HCT116 (cell line): ENCODE results near the gene JADE1. TPM values are rescaled to one million over a fixed set of nuclear protein-coding genes. Genes with fewer than 3 reads are reported as not detected.

Experiments used
- ATAC-seq: fragments of 200-7000 bp; cut with Tn5 transposase; 2 replicates; pipeline ENCODE4 v1.9.1; 2020; ENCODE audit warnings: mild to moderate bottlenecking, moderate library complexity
- BruUV-seq: library from RNA; stranded (reverse); fragments of 400-500 nt; replicated peaks from 2 replicates; lab custom pipeline; 2021; lab: Mats Ljungman, UMichigan
- CTCF ChIA-PET: fragments of 300-600 bp; sonication (Branson Sonifier 250); formaldehyde crosslinking; loops from one replicate; lab custom pipeline; 2021; ENCODE audit warnings: antibody characterized with exemption; lab: Charles Lee
- POLR2A ChIA-PET: fragments of 300-600, 350-600 bp; sonication (Branson Sonifier 250); formaldehyde crosslinking; loops from one replicate; lab custom pipeline; 2021; ENCODE audit warnings: antibody characterized with exemption; lab: Charles Lee
- RAD21 ChIA-PET, 2 experiments: fragments of 300-600 bp; sonication (Branson Sonifier 250); formaldehyde crosslinking; loops; one replicate each; lab custom pipeline; 2023; ENCODE audit warnings: low total read pairs in 2 of 2; ENCODE audit not compliant: uncharacterized antibody in 2 of 2, unreplicated experiment in 2 of 2, low non-redundant PET in 1 of 2; lab: Charles Lee
- DNase-seq: peaks from one replicate; pipeline ENCODE4 v3.0.0-alpha.2; 2010; ENCODE audit warnings: low read depth, low spot score
- H2AFZ ChIP-seq: fragments of 200-600 bp; shearing (Covaris generic), sonication (generic); 2 replicates; pipeline ENCODE4 v1.6.1; 2017; ENCODE audit warnings: low read depth, mixed run types, mixed read lengths, antibody characterized with exemption, low read length; ENCODE audit not compliant: poor library complexity, severe bottlenecking
- H3K27ac ChIP-seq: 2 replicates; pipeline ENCODE4 v1.5.1; 2012; ENCODE audit warnings: low read depth, low read length
- H3K27me3 ChIP-seq: fragments of 200-600 bp; sonication (generic); 2 replicates; pipeline ENCODE4 v1.6.1; 2016; ENCODE audit warnings: mixed run types, low read length, mixed read lengths; ENCODE audit not compliant: insufficient read depth
- H3K36me3 ChIP-seq, 2 experiments: fragments of 200-500 bp in 1 of 2; fragments of 200-600 bp in 1 of 2; sonication (Bioruptor generic) in 1 of 2; sonication (generic) in 1 of 2; 2 replicates each; pipeline versions ENCODE4 v1.5.1 to v1.6.1; 2014 to 2016; ENCODE audit warnings: low read length in 2 of 2, inconsistent platforms in 1 of 2, mixed read lengths in 1 of 2, mixed run types in 1 of 2; ENCODE audit not compliant: insufficient read depth in 2 of 2, control insufficient read depth in 1 of 2
- H3K4me1 ChIP-seq, 2 experiments: fragments of 200-600 bp in 1 of 2; sonication (generic) in 1 of 2; 2 replicates each; pipeline versions ENCODE4 v1.5.1 to v1.6.1; 2012 to 2017; ENCODE audit warnings: low read length in 2 of 2, inconsistent platforms in 1 of 2, mild to moderate bottlenecking in 1 of 2, mixed read lengths in 1 of 2, mixed run types in 1 of 2, moderate library complexity in 1 of 2; ENCODE audit not compliant: insufficient read depth in 2 of 2, control insufficient read depth in 1 of 2
- H3K4me2 ChIP-seq: fragments of 200-600 bp; sonication (generic); 2 replicates; pipeline ENCODE4 v1.6.1; 2017; ENCODE audit warnings: mixed run types, low read length, mixed read lengths
- H3K4me3 ChIP-seq, 2 experiments: fragments of 200-600 bp in 1 of 2; sonication (generic) in 1 of 2; replicated peaks in 1 of 2; 2 replicates each; pipeline ENCODE4 v1.5.1; 2011 to 2016; ENCODE audit warnings: low read length in 2 of 2, control low read depth in 1 of 2, low read depth in 1 of 2, mild to moderate bottlenecking in 1 of 2, mixed read lengths in 1 of 2, mixed run types in 1 of 2
- H3K79me2 ChIP-seq: fragments of 200-600 bp; sonication (generic); 2 replicates; pipeline ENCODE4 v1.6.1; 2017; ENCODE audit warnings: mild to moderate bottlenecking, mixed run types, low read length, moderate library complexity, mixed read lengths; ENCODE audit not compliant: insufficient read depth
- H3K9ac ChIP-seq: fragments of 200-600 bp; sonication (generic); 2 replicates; pipeline ENCODE4 v1.6.1; 2016; ENCODE audit warnings: low read length, mixed read lengths
- H3K9me2 ChIP-seq: fragments of 200-600 bp; sonication (generic), shearing (Covaris generic); 2 replicates; pipeline ENCODE4 v1.6.1; 2017; ENCODE audit warnings: mixed run types, mild to moderate bottlenecking, moderate library complexity; ENCODE audit not compliant: insufficient read depth
- H3K9me3 ChIP-seq, 2 experiments: fragments of 200-500 bp in 1 of 2; fragments of 200-600 bp in 1 of 2; sonication (Bioruptor generic) in 1 of 2; sonication (generic) in 1 of 2; 2 replicates each; pipeline ENCODE4 v1.6.1; 2014 to 2017; ENCODE audit warnings: low read length in 2 of 2, mixed read lengths in 2 of 2, inconsistent platforms in 1 of 2, low read depth in 1 of 2, mild to moderate bottlenecking in 1 of 2, mixed run types in 1 of 2, moderate library complexity in 1 of 2; ENCODE audit not compliant: control insufficient read depth in 1 of 2, insufficient read depth in 1 of 2
- H4K20me1 ChIP-seq: fragments of 200-600 bp; sonication (generic), shearing (Covaris generic); 2 replicates; pipeline ENCODE4 v1.6.1; 2017; ENCODE audit warnings: mixed run types, mild to moderate bottlenecking, moderate library complexity; ENCODE audit not compliant: insufficient read depth
- JUND ChIP-seq: IDR thresholded peaks from 2 replicates; pipeline ENCODE4 v1.6.1; 2012
- POLR2AphosphoS5 ChIP-seq: IDR thresholded peaks from 2 replicates; pipeline ENCODE4 v1.6.1; 2011; ENCODE audit warnings: mild to moderate bottlenecking, low read depth, low read length, moderate library complexity
- TCF7L2 ChIP-seq: IDR thresholded peaks from 2 replicates; pipeline ENCODE4 v1.7.0; 2011; ENCODE audit warnings: borderline replicate concordance, inconsistent platforms; ENCODE audit not compliant: insufficient read depth, insufficient read length; ENCODE audit errors: extremely low read depth
- ZNF274 ChIP-seq: fragments of 200-500 bp; sonication (Bioruptor generic); IDR thresholded peaks from 2 replicates; pipeline ENCODE4 v1.6.1; 2014; ENCODE audit warnings: mild to moderate bottlenecking, low read depth, low read length, inconsistent platforms
- intact Hi-C: fragments of 100-400 bp; cut with micrococcal nuclease; formaldehyde crosslinking; loops from 2 replicates; pipeline ENCODE4 v1.10.0; 2022
- total RNA-seq: library from RNA; stranded (reverse); gene quantifications from one replicate; pipeline ENCODE4 v1.2.1, GENCODE V29; 2021; ENCODE audit not compliant: unreplicated experiment
- TF ChIP-seq, protein P1 (sequence below), 3 experiments: fragments of 200-600 bp in 1 of 3; sonication (generic) in 1 of 3; IDR thresholded peaks in 2 of 3; conservative IDR thresholded peaks in 1 of 3; 2 replicates each; pipeline ENCODE4 v1.5.1; 2012 to 2017; ENCODE audit warnings: low read depth in 2 of 3, low read length in 2 of 3, antibody characterized with exemption in 1 of 3, borderline replicate concordance in 1 of 3, control low read depth in 1 of 3, mild to moderate bottlenecking in 1 of 3, mixed read lengths in 1 of 3, mixed run types in 1 of 3, moderate library complexity in 1 of 3; ENCODE audit not compliant: insufficient read depth in 1 of 3
- TF ChIP-seq, protein P2 (sequence below): IDR thresholded peaks from 2 replicates; pipeline ENCODE4 v1.6.1; 2012
- TF ChIP-seq, protein P3 (sequence below): IDR thresholded peaks from 2 replicates; pipeline ENCODE4 v1.6.1; 2011; ENCODE audit warnings: mild to moderate bottlenecking, low read length, moderate library complexity; ENCODE audit not compliant: insufficient replicate concordance; ENCODE audit errors: extremely low read depth
- TF ChIP-seq, protein P4 (sequence below): IDR thresholded peaks from 2 replicates; pipeline ENCODE4 v1.6.1; 2012

Gene JADE1
- total RNA-seq, 1 experiment from 2014 or later: 26.5 TPM

DNA sequence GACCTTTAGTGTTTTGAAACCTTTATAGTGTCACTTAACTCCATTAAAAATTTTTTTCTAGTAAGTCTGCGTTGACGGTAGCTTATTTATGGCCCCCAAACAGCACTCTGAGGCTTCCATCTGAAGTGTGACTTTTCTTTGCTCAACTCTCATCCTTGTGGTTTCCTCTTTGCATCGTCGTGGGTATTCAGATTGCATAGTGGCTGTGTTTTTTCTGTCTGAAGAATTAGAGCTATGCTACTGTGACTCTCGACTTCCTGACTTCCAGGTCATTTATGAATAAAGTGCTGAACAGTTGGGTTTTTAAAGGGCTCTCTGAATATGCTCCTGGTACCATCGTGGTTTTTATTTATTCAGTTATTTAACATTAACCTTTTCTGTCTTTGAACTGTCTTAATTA is 44.9 kb downstream of the JADE1 start:
- RAD21 ChIA-PET: no interaction called here
- no peak for DNase-seq
- no TSS peak for BruUV-seq
- Histone ChIP-seq H3K36me3 (peaks cover 3 to 19% of the 10 kb centered on the region in 2 experiments; a peak in 3 of 4 replicates), H3K4me2 (no peak overlapping the region), H3K9me2 (no peaks in the 10 kb centered on the region), H2AFZ (no peak overlapping the region), H4K20me1 (no peaks in the 10 kb centered on the region), H3K27ac (no peak overlapping the region), H3K9ac (no peak overlapping the region), H3K4me1 (no peaks in the 10 kb centered on the region), H3K27me3 (no peaks in the 10 kb centered on the region), H3K4me3 (no peak overlapping the region), H3K79me2 (no peaks in the 10 kb centered on the region), H3K9me3 (no peaks in the 10 kb centered on the region)
- ATAC-seq: no peak
- TF ChIP-seq JUND (no peak), ZNF274 (no peak)
- CTCF ChIA-PET: no interaction called here
- intact Hi-C loops: no loop called here
- POLR2A ChIA-PET: no interaction called here

DNA sequence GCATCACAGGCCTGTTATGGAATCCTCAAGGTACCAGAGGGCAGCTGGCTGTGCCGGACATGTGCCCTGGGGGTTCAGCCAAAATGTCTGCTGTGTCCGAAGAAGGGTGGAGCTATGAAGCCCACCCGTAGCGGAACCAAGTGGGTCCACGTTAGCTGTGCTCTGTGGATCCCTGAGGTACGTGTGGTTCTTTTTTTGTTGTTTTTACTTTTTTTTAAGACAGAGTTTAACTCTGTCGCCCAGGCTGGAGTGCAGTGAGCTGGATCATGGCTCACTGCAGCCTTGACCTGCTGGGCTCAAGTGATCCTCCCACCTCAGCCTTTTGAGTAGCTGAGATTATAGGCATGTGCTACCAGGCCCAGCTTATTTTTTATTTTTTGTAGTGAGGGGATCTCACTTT is 46.1 kb downstream of the JADE1 start:
- ATAC-seq (no peak), DNase-seq (no peak)
- H3K4me1 ChIP-seq: no peaks in the 10 kb centered on the region
- H3K4me3 ChIP-seq: no peak overlapping the region
- H3K9me3 ChIP-seq: no peaks in the 10 kb centered on the region
- no peaks in the 10 kb centered on the region for H3K9me2 ChIP-seq
- no peaks in the 10 kb centered on the region for H3K79me2 ChIP-seq
- ChIA-PET POLR2A (no interaction called here), CTCF (no interaction called here), RAD21 (no interaction called here)
- peaks cover 0 to 17% of the 10 kb centered on the region in 2 experiments; a peak in 3 of 4 replicates for H3K36me3 ChIP-seq
- H3K4me2 ChIP-seq: no peak overlapping the region
- no peak overlapping the region for H2AFZ ChIP-seq
- no peak overlapping the region for H3K9ac ChIP-seq
- no TSS peak for BruUV-seq
- TF ChIP-seq POLR2AphosphoS5: no peak
- TF ChIP-seq ZNF274: no peak
- TF ChIP-seq, protein P1, sequence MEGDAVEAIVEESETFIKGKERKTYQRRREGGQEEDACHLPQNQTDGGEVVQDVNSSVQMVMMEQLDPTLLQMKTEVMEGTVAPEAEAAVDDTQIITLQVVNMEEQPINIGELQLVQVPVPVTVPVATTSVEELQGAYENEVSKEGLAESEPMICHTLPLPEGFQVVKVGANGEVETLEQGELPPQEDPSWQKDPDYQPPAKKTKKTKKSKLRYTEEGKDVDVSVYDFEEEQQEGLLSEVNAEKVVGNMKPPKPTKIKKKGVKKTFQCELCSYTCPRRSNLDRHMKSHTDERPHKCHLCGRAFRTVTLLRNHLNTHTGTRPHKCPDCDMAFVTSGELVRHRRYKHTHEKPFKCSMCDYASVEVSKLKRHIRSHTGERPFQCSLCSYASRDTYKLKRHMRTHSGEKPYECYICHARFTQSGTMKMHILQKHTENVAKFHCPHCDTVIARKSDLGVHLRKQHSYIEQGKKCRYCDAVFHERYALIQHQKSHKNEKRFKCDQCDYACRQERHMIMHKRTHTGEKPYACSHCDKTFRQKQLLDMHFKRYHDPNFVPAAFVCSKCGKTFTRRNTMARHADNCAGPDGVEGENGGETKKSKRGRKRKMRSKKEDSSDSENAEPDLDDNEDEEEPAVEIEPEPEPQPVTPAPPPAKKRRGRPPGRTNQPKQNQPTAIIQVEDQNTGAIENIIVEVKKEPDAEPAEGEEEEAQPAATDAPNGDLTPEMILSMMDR (IDR thresholded peaks at IDR 0.05 in 2 of 3, conservative IDR thresholded peaks at IDR 0.05 in 1 of 3; ENCODE audit: borderline replicate concordance in 1 of 3, insufficient read depth in 1 of 3, low read depth in 2 of 3, low read length in 2 of 3): no peak
- TF ChIP-seq, protein P2, sequence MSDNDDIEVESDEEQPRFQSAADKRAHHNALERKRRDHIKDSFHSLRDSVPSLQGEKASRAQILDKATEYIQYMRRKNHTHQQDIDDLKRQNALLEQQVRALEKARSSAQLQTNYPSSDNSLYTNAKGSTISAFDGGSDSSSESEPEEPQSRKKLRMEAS: no peak
- TF ChIP-seq, protein P3, sequence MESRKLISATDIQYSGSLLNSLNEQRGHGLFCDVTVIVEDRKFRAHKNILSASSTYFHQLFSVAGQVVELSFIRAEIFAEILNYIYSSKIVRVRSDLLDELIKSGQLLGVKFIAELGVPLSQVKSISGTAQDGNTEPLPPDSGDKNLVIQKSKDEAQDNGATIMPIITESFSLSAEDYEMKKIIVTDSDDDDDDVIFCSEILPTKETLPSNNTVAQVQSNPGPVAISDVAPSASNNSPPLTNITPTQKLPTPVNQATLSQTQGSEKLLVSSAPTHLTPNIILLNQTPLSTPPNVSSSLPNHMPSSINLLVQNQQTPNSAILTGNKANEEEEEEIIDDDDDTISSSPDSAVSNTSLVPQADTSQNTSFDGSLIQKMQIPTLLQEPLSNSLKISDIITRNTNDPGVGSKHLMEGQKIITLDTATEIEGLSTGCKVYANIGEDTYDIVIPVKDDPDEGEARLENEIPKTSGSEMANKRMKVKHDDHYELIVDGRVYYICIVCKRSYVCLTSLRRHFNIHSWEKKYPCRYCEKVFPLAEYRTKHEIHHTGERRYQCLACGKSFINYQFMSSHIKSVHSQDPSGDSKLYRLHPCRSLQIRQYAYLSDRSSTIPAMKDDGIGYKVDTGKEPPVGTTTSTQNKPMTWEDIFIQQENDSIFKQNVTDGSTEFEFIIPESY: no peak
- TF ChIP-seq, protein P4, sequence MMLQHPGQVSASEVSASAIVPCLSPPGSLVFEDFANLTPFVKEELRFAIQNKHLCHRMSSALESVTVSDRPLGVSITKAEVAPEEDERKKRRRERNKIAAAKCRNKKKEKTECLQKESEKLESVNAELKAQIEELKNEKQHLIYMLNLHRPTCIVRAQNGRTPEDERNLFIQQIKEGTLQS: no peak
- TF ChIP-seq TCF7L2: no peak
- intact Hi-C loops: no loop called here
- no peaks in the 10 kb centered on the region for H3K27me3 ChIP-seq
- no peak overlapping the region for H3K27ac ChIP-seq
- H4K20me1 ChIP-seq: no peaks in the 10 kb centered on the region
